GM12873 (cell line): Measurements from ENCODE around the gene THG1L.

Experiments
- TF ChIP-seq, protein P1 (sequence below): IDR thresholded peaks from 2 replicates; pipeline ENCODE4 v1.5.1; 2012; ENCODE audit warnings: low read depth, mild to moderate bottlenecking, moderate library complexity, low read length, control low read depth; ENCODE audit not compliant: insufficient read depth; ENCODE audit errors: missing control alignments

The THG1L gene

DNA sequence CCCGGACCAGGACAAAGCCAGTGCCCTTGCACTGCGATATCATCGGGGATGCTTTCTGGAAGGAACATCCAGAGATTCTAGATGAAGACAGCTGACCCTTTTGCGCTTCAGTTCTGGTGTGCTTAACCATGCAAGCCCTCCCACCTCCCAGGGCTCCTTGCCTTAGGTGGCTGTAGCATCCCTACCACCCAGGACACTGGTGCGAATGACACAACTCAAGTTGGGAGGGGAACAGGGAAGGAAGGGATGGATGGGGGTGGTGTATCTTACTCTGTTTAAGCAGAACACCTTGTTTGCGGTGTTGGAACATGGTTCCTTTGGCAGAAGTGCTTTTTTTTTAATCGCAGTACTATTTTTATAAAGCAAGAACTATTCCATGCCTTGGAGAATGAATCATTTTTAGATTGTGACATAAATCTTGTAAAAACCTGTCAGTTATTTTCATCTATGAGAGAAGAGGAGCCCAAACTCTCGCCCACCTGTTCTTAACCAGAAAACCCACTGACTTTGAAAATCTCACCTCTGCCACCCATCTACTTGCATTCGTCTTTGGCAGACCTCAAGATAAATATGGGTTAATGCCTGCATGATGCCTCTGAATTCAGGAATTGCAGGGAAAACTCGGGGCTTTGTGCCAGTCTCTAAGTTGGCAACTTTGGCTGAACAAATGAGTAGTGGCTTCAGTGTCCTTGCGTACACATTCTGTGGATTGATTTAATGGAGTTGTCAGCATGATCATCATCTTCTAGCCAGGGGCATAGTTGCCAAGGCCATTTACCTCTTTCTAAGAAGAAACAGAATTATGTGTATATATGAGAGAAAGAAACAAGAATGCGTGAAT lies 8.4 kb downstream of the THG1L start:
- TF ChIP-seq, protein P1, sequence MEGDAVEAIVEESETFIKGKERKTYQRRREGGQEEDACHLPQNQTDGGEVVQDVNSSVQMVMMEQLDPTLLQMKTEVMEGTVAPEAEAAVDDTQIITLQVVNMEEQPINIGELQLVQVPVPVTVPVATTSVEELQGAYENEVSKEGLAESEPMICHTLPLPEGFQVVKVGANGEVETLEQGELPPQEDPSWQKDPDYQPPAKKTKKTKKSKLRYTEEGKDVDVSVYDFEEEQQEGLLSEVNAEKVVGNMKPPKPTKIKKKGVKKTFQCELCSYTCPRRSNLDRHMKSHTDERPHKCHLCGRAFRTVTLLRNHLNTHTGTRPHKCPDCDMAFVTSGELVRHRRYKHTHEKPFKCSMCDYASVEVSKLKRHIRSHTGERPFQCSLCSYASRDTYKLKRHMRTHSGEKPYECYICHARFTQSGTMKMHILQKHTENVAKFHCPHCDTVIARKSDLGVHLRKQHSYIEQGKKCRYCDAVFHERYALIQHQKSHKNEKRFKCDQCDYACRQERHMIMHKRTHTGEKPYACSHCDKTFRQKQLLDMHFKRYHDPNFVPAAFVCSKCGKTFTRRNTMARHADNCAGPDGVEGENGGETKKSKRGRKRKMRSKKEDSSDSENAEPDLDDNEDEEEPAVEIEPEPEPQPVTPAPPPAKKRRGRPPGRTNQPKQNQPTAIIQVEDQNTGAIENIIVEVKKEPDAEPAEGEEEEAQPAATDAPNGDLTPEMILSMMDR, result no peak

DNA sequence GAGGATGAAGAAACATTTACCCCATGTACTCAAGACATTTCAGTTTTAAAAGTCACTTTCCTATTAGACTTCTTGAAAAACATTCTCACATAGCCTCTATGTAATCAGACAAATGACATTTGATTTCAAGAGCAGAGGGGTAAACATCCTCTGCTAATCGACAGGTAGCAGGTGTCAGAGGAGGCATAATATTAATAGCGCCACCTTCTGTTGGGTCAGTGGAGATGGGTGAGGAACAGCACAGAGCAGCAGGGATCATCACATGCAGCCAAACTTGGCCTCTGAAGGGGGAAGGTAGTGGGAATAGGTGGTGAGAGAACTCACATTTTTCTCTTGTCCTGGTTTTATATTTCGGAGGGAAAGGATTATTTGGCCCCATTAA lies 9.0 kb downstream of the THG1L start:
- TF ChIP-seq, protein P1, result peak; percentile 60

DNA sequence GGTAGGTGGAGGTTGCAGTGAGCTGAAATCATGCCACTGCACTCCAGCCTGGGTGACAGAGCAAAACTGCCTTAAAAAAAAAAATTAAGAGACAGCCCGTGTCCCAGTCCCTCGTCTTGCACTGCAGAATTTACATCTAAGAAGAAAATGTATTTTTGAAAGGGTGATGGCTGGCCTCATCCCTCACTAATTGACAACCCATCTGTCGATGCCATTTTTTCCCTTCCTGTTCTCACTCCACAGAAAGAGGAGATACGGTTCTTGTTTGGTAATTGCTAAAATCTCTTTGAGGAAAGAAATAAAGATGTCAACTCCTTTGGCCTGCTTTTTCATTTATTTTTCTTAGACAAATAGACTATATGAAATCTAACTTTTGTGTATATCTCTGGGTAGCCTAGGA lies 9.9 kb downstream of the THG1L start:
- TF ChIP-seq, protein P1, result no peak

DNA sequence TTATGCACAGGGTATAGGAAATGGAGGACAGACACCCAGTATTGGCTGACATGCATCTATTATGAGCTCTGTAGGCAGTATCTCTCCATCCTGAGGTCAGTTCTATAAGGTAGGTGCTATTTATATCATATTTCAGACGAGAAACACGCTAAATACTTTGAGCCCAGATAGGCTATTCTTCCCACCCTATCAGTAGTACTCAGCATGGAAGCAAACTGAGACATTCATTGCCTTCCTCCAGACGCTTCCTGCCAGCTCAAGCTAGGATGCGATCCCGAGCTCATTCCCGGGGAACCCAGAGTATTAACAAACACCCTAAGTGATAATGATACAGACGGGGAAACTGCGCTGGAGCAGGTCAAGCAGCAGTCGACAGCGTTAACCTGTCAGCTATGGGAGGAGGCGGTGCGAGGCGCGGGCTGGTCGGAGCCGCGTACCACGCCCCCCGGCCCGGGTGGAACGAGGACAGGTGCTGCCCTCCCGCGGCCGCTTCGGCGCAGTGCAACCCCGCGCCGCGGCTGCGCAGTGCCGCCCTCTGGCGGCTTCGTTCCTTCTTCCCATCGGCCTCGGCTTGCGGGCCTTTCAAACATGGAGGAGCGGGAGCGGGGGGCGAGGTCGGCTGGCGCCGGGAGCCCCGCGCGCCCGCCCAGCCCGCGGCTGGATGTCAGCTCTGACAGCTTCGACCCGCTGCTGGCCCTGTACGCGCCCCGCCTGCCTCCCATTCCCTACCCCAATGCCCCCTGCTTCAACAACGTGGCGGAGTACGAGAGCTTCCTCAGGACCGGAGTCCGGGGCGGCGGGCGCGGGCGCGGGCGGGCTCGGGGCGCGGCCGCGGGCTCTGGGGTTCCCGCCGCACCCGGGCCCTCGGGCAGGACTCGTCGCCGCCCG lies 12.2 kb downstream of the THG1L start, which contains the start of gene LSM11:
LSM11 (plus strand) TSS at position 550 of the 888 bp plus-strand sequence; CDS start at position 589, 39 bp downstream.
- TF ChIP-seq, protein P1, result peak; percentile 99

DNA sequence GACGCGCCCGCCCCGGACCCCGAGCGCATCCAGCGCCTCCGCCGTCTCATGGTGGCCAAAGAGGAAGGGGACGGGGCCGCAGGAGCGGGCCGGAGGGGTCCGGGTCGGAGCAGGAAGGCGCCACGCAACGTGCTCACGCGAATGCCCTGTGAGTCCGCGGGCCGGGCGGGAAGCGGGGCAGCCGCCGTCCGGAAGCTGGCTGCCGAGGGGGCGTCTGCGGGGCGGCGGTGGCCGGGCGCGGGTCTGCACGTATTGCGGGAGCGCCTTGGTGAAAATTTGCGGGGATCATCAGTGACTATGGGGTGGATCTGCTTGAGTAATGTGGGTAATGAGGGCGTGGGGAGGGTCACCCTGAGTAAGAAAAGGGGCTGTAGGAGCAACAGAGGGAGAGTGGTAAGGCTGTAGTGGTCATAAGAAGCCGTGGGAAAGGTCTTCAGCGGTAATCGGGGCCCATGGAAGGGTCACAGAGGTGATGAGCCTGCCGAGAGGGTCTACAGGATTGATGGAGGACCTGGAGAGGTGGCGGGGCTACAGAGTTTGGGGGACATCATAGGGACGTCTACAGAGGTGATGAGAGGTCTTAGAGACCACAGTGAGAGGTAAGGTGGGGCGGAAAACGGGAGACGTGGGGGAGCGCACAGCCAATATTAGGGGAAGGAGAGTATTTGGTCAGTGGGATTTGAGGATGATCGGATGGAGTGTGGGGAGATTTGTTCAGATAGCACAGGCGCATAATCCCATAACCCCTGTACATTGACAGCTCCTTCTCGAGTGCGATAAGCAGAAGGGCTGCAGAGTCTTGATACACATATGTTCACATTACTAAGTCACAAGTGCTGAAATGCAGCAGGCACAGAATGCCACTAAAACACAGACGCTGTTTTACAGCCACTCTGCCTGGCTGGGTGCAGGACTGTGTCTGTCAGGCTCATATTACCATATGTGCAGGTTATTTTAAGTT lies 13.1 kb downstream of the THG1L start:
- TF ChIP-seq, protein P1, result no peak

DNA sequence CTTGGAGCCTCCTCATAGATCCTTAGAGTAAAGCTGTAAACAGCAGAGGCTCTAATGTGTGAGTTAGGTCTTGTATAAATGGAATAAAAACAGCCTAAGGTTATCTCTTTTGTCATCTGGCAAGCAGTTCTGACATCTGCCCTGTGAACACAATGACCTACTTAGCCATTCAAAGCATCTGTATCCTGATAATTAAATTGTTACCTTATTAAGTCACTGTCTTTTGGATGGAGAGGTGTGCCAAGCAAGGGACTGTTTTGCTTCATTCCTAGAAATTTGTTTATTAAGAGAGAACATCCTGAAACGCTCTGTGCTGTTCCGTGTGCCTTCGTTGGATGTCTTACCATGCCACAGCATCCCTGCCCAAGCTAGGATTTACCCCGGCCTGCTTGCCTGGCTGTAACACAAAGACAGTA lies 13.8 kb downstream of the THG1L start:
- TF ChIP-seq, protein P1, result no peak
